Fibroblast of villous mesenchyme (primary cell): ENCODE data around the gene SIGLEC1. TPM values are rescaled to one million over a fixed set of nuclear protein-coding genes. Genes with fewer than 3 reads are reported as not detected.

Source experiments
- DNase-seq: peaks from one replicate; pipeline ENCODE4 v3.0.0-alpha.2; 2010; ENCODE audit warnings: low read depth
- H3K4me3 ChIP-seq: 2 replicates; pipeline ENCODE4 v1.5.1; 2011; ENCODE audit warnings: low read depth, mild to moderate bottlenecking, low read length
- CTCF ChIP-seq: IDR thresholded peaks from 2 replicates; pipeline ENCODE4 v1.5.1; 2012; ENCODE audit warnings: low read depth, mild to moderate bottlenecking, low read length; ENCODE audit not compliant: insufficient read depth
- total RNA-seq: library from RNA; depleted of rRNA; stranded (reverse); fragments of >200 nt; gene quantifications from 2 replicates; pipeline ENCODE4 v1.2.3, GENCODE V29; 2012

Gene SIGLEC1
- total RNA-seq, 1 donor = not detected

- no peak for DNase-seq
- no peak for TF ChIP-seq CTCF
- H3K4me3 ChIP-seq = no peak overlapping the region
Observed at GRCh38 chr20:3739926-3740451, 27.6 kb upstream of the SIGLEC1 start.

- DNase-seq = no peak
- H3K4me3 ChIP-seq = no peak overlapping the region
Observed at GRCh38 chr20:3739054-3739925, 26.9 kb upstream of the SIGLEC1 start.

GRCh38 chr20:3738111-3739053, 26.0 kb upstream of the SIGLEC1 start:
- no peak overlapping the region for H3K4me3 ChIP-seq
- no peak for DNase-seq
- no peak for TF ChIP-seq CTCF

More at GRCh38 chr20:3739054-3739925, 26.9 kb upstream of the SIGLEC1 start:
- no peak for TF ChIP-seq CTCF

GRCh38 chr20:3735768-3736167, 23.4 kb upstream of the SIGLEC1 start:
- H3K4me3 ChIP-seq = no peak overlapping the region
- no peak for TF ChIP-seq CTCF
- DNase-seq = no peak

GRCh38 chr20:3734111-3734843, 21.9 kb upstream of the SIGLEC1 start:
- no peak for DNase-seq
- TF ChIP-seq CTCF = no peak
- no peak overlapping the region for H3K4me3 ChIP-seq
